Panc1 (cell line): ENCODE data around the gene RGCC.

Source experiments
- CTCF ChIP-seq: fragments of 450-650 bp; IDR thresholded peaks from 2 replicates; pipeline ENCODE4 v1.5.1; 2017; ENCODE audit warnings: mild to moderate bottlenecking
- POLR2AphosphoS5 ChIP-seq: IDR thresholded peaks from 2 replicates; pipeline ENCODE4 v1.6.1; 2012; ENCODE audit warnings: mild to moderate bottlenecking, low read depth, low read length, moderate library complexity
- TCF7L2 ChIP-seq: IDR thresholded peaks from 2 replicates; pipeline ENCODE4 v1.6.1; 2011; ENCODE audit warnings: mild to moderate bottlenecking, low read depth, low read length, inconsistent platforms
- TF ChIP-seq, protein P1 (sequence below), 2 experiments: IDR thresholded peaks; 2 replicates each; pipeline ENCODE4 v1.6.1; 2011 to 2012; ENCODE audit warnings: low read depth in 2 of 2, control low read depth in 1 of 2, low read length in 1 of 2, mild to moderate bottlenecking in 1 of 2, moderate library complexity in 1 of 2; ENCODE audit not compliant: insufficient read depth in 1 of 2

DNA sequence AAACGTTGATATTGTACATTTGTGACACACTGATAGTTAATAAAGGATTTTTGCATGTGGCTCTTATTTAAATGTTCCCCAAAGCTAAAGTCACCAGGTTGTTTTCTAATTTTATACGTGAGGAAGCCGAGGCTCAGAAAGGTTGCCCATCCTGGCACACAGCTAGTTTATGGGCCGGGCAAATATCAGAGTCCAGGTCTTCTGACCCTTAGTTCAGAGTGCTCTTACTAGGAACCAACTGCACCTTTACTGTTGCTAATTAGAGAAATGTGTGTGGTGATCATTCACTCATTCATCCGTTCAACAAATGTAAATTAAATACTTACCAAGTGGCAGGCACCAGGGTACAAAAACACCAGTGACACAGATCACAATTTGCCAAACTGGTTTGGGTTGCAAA lies 46.3 kb upstream of the RGCC start:
- TF ChIP-seq CTCF (no peak), TCF7L2 (no peak), POLR2AphosphoS5 (no peak)
- TF ChIP-seq, protein P1, sequence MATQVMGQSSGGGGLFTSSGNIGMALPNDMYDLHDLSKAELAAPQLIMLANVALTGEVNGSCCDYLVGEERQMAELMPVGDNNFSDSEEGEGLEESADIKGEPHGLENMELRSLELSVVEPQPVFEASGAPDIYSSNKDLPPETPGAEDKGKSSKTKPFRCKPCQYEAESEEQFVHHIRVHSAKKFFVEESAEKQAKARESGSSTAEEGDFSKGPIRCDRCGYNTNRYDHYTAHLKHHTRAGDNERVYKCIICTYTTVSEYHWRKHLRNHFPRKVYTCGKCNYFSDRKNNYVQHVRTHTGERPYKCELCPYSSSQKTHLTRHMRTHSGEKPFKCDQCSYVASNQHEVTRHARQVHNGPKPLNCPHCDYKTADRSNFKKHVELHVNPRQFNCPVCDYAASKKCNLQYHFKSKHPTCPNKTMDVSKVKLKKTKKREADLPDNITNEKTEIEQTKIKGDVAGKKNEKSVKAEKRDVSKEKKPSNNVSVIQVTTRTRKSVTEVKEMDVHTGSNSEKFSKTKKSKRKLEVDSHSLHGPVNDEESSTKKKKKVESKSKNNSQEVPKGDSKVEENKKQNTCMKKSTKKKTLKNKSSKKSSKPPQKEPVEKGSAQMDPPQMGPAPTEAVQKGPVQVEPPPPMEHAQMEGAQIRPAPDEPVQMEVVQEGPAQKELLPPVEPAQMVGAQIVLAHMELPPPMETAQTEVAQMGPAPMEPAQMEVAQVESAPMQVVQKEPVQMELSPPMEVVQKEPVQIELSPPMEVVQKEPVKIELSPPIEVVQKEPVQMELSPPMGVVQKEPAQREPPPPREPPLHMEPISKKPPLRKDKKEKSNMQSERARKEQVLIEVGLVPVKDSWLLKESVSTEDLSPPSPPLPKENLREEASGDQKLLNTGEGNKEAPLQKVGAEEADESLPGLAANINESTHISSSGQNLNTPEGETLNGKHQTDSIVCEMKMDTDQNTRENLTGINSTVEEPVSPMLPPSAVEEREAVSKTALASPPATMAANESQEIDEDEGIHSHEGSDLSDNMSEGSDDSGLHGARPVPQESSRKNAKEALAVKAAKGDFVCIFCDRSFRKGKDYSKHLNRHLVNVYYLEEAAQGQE (IDR thresholded peaks at IDR 0.05; ENCODE audit: insufficient read depth in 1 of 2, low read depth in 2 of 2, low read length in 1 of 2): no peak
